GM10266 (cell line): ENCODE results near the gene CLSTN2.

Experiments used
- DNase-seq: peaks from one replicate; pipeline ENCODE4 v3.0.0; 2012; ENCODE audit errors: extremely low spot score
- TF ChIP-seq, protein P1 (sequence below): IDR thresholded peaks from 2 replicates; pipeline ENCODE4 v1.5.1; 2012; ENCODE audit warnings: mild to moderate bottlenecking, low read depth; ENCODE audit not compliant: control insufficient read depth, insufficient read depth; ENCODE audit errors: missing control alignments

The CLSTN2 gene

DNA sequence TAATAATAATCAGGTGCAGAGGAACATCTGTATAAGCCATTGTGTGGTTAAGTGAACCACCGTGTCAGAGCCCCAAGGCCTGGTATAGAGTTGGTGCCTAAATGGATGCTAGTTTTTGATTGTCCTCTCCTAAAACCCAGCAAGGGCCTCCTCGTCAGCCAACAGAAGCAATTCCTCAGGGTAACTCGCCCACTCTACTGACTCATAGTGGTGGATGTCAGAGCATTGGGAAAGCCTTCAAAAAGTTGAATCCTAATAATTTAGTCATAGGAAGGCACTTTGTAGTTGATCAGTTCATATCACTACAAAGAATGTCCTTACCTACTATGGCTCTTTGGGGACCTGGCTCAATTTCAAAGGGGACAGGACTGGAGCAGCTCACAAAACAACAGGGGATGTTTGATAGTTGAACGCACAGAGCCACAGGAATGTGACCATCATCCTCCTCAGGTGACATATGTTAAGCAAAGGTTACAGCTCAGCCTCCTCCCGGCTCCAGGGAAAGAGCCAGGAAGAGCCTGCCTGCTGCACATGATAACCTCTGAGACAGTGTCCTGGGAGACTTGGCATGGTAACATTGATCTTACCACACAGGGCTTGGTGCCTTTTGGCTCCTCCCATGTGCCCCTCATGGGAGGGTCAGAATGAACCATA lies 338.7 kb downstream of the CLSTN2 start:
- no peak for DNase-seq
- TF ChIP-seq, protein P1, sequence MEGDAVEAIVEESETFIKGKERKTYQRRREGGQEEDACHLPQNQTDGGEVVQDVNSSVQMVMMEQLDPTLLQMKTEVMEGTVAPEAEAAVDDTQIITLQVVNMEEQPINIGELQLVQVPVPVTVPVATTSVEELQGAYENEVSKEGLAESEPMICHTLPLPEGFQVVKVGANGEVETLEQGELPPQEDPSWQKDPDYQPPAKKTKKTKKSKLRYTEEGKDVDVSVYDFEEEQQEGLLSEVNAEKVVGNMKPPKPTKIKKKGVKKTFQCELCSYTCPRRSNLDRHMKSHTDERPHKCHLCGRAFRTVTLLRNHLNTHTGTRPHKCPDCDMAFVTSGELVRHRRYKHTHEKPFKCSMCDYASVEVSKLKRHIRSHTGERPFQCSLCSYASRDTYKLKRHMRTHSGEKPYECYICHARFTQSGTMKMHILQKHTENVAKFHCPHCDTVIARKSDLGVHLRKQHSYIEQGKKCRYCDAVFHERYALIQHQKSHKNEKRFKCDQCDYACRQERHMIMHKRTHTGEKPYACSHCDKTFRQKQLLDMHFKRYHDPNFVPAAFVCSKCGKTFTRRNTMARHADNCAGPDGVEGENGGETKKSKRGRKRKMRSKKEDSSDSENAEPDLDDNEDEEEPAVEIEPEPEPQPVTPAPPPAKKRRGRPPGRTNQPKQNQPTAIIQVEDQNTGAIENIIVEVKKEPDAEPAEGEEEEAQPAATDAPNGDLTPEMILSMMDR: no peak

DNA sequence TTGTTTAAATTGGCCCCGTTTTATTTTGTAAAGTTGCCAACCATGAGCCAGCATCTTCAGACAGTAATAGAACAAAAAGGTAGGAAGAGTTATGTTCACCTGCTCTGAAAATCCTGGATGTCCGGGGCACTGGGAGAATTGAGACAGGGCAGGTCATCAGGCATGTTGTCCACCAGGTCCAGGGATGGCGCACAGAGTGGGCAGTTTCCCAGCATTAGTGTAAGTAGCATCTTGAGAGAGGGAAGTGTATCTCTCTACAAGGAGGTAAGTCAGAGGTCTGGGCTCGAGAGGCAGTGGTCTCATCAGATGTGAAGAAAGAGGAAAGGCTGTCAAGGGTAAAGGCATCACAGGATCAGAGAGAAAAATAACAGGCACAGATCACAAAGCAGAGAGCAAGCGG lies 339.4 kb downstream of the CLSTN2 start:
- TF ChIP-seq, protein P1: no peak
- no peak for DNase-seq

DNA sequence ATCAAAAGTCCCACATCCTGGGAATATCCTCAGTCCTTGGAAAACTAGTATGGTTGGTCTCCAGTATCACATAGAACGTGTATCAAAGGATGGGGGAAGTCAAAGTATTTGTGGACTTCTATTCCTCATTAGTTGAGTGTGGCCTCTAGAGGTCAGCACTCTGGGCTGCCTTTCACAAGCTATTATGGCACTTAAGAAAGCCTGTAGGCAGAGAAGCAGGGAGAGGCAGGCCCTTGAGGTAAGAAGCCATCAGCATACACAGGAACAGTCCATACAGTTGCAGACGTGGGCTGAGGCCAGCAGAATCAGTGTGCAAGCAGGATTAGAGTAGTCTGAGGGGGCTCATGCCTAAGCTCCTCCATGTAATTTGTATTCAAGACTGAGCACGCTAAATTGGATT lies 341.7 kb downstream of the CLSTN2 start:
- DNase-seq: peak; percentile 16
- TF ChIP-seq, protein P1: peak; percentile 48

DNA sequence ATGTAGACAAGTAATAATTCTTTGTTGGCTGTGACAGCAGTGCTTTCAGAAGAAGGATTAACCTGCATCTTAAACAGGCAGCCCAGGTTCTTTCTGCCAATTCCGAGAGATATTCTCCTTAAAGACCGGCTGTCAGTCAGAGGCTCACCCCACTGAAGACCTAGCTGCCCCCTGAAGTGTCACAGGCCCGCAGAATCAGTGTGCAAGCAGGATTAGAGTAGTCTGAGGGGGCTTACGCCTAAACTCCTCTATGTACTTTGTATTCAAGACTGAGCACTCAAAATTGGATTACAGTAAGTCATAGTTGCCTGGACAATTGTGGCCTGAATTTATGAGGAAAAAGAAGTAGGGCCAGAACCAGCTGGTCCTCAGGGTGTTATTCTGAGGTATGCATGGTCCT lies 342.9 kb downstream of the CLSTN2 start:
- DNase-seq: no peak
- TF ChIP-seq, protein P1: no peak

DNA sequence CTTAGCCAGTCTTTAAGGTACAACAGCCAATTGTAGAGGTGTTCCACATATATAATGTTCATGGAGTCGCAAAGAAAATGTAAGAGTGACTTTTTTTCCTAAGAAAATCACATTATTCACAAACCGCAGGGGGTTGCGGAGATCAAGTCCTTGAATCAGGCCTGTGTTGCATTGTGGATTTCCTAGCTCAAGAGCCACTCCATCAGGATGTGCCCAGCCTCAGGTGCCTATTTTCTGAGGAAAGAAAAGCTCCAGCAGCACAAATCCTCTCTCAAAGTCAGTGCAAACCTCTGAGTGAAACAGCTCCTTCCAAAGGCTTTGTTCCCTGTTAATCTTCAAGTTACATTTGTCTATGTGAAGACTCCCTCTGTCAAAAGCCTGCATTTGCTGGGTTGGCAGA lies 349.4 kb downstream of the CLSTN2 start:
- DNase-seq: no peak
- TF ChIP-seq, protein P1: no peak

DNA sequence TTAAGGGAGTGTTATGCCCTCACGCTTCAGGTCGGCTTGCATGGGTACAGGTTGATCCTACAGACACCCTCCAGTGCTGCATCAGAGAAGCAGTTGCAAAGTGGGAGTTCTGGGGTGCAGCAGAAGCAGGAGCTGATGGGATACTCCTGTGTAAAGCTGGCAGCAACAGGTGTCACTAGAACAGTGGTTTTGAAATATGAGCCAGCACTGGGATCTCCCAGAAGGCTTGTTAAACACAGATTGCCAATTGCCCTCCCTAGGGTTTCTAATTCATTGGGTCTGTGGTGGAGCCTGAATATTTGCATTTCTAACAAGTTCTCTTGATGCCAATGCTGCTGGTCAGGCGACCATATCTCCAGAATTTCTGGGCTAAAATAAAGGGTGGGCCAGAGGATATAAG lies 350.4 kb downstream of the CLSTN2 start:
- TF ChIP-seq, protein P1: no peak
- DNase-seq: no peak

DNA sequence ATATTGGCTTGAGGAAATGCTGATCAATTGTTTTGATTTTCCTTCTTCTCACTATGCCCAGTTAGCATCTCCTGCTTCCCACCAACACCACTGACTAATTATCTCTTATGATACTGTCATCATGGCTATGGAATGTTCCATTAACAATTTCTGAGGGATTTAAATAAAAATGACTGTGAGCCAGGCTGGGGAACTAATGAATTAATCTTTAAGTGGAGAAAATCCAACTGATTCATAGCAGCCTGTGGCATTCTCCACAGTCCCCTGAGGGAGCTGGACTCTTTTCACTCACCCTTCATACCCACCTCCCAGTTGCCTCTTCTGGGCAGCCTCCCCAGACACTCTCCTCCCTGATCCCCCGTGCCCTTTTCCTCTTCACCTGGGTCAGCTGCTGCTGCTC lies 353.6 kb downstream of the CLSTN2 start:
- TF ChIP-seq, protein P1: no peak
- no peak for DNase-seq
